ENCODE measurements around the gene NKAIN2.

DNA sequence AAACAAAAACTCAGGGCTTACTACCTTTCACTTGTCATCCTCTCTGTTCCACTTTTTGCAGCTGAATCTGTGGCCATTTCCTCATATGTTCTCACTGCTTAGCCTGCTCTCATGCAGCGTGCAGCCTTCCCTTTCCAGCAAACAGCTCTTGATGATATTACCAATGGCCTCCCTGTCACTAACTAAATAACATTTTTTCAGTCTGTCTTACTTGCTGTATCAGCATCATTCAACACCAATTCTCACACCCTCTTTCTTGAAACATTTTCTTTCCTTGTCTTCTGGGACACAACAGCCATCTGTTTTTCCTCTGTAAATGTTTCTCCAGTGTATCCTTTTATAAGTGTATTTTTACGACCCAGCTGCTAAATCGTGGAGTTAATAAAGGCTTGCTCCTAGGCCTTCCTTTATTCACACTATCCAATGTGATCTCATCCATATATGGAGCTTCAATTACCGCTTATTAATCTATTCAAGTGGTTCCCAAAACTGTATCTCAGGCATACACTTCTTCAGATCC lies 634.9 kb downstream of the NKAIN2 start:
- no peak for TF ChIP-seq POLR2A (IDR thresholded peaks at IDR 0.05; ENCODE audit: low read depth, low read length)
- TF ChIP-seq CTCF (IDR thresholded peaks at IDR 0.05; ENCODE audit: extremely low read depth in 1 of 2, insufficient read depth in 1 of 2, low read depth in 1 of 2, low read length in 2 of 2), result no peak
- TF ChIP-seq, protein P1, sequence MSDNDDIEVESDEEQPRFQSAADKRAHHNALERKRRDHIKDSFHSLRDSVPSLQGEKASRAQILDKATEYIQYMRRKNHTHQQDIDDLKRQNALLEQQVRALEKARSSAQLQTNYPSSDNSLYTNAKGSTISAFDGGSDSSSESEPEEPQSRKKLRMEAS (IDR thresholded peaks at IDR 0.05; ENCODE audit: insufficient read depth, insufficient read length), result no peak
- no peak for TF ChIP-seq FOS (IDR thresholded peaks at IDR 0.05; ENCODE audit: borderline replicate concordance, insufficient read depth, low read length)
- TF ChIP-seq EZH2 (IDR thresholded peaks at IDR 0.05; ENCODE audit: borderline replicate concordance, low read depth, low read length, severe bottlenecking), result no peak
- TF ChIP-seq POLR2AphosphoS5 (IDR thresholded peaks at IDR 0.05; ENCODE audit: insufficient read depth, low read depth, low read length), result no peak
- no peak for TF ChIP-seq MYC (IDR thresholded peaks at IDR 0.05; ENCODE audit: low read depth, low read length)
